ENCODE results near the gene CLCN5.

GRCh38 chrX:50108264-50108663 lies 185.9 kb downstream of the CLCN5 start:
- TF ChIP-seq ZNF384 (IDR thresholded peaks at IDR 0.05) (no peak), BHLHE40 (IDR thresholded peaks at IDR 0.05; ENCODE audit: borderline replicate concordance) (no peak), PKNOX1 (IDR thresholded peaks at IDR 0.05) (no peak), SP1 (IDR thresholded peaks at IDR 0.05) (no peak), FOXK2 (IDR thresholded peaks at IDR 0.05) (no peak), ELF4 (IDR thresholded peaks at IDR 0.05) (no peak), TARDBP (IDR thresholded peaks at IDR 0.05) (no peak), CTBP1 (IDR thresholded peaks at IDR 0.05; ENCODE audit: borderline replicate concordance) (no peak), FOXA1 (IDR thresholded peaks at IDR 0.05) (no peak), FOXM1 (IDR thresholded peaks at IDR 0.05; ENCODE audit: borderline replicate concordance) (no peak)
